GM18870 (cell line): ENCODE data around the gene ZNF35.

ENCODE experiments used
- ATAC-seq: cut with Tn5 transposase; IDR thresholded peaks from one replicate; pipeline ENCODE4 v1.9.1; 2021; ENCODE audit warnings: moderate library complexity; ENCODE audit not compliant: unreplicated experiment

The ZNF35 gene

GRCh38 chr3:44682182-44682896, 33.8 kb downstream of the ZNF35 start:
- ATAC-seq, result no peak

DNA sequence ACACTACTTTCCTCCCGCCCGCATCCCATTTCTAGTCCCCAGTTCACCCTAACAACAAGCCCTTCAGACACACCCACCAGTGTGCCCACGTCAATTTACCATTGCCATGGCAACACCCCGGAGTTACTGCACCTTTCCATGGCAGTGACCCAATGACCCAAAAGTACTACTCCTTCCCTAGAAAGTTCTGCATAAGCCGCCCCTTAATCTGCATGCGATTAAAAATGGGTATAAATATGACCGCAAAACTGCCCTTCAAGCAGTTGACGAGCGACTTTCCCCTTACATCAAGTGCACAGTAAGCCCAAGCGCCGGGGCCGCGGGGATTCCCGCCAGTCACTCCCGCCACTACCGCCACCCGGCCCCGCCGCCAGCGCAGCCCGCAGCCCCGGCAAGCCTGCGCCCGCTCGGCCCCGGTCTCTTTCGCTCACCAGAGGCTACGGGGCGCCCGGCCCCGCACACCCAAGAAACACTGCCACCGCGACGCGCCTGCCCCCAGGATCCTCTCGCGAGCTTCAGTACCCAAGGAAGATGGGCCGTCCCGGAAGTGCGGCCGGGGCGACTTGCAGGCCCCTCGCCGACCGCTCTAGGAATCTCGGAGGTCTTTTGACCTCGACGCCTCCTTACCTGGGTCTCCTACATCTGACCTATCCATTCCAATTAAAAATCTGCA, 36.7 kb downstream of the ZNF35 start:
- ATAC-seq, result no peak

DNA sequence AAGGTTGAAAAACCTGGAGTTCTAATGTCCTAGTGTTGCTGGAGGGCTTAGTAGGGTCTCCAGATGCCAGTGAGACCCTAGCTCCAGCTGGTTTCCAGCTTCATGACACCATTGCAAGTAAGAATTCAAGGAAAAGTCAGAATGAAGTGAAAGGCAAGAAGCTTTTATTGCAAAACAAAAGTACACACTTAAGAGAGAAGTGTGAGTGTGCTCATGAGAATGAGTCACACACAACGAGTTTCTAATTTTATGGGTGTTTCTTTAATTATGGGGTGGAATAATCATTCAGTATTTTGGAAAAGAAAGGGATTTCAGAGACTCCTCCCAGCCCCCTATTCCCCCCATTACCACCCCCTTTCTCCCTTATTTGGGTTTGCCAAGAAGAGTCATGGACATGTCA, 39.4 kb downstream of the ZNF35 start:
- no peak for ATAC-seq
